Measurements from ENCODE around the gene KDM1A.

The KDM1A gene

DNA sequence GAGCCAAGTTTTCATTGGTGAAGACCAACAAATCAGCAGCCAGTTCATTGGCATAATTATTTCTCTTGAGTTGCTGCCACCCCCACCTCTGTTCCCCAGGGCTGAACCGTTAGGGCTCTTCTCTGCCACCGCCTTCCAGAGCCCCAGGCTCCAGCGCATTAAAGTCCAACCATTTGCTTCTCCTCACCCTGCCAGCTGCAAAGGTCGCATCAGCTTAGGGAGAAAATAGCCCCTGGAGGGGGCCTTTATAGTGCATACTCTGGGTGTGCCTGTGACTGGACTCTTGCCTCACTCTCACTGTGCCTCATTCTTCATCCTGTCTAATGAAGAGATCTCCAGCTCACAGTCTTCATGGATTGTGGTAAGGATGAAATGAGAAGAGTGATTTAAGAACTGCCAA, 50.4 kb downstream of the KDM1A start:
- no peak for DNase-seq (ENCODE audit: low read depth)

DNA sequence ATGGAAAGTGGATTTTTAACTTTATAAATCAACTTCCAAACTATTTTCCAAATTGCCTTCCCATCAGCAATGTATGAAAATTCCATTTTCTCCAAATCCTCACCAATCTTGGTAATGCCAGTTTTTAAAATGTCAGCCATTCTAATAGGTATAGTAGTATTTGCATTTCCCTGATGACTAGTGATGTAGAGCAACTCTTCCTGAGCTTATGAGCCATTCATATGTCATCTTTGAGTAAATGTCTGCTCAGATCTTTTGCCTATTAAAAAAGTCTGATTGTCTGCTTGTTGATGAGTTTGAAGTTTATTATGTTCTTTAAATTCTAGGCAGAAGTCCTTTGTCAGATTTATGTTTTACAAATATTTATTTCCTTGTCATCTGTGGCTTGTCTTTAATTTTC, 54.7 kb downstream of the KDM1A start:
- DNase-seq (ENCODE audit: low read depth): no peak

DNA sequence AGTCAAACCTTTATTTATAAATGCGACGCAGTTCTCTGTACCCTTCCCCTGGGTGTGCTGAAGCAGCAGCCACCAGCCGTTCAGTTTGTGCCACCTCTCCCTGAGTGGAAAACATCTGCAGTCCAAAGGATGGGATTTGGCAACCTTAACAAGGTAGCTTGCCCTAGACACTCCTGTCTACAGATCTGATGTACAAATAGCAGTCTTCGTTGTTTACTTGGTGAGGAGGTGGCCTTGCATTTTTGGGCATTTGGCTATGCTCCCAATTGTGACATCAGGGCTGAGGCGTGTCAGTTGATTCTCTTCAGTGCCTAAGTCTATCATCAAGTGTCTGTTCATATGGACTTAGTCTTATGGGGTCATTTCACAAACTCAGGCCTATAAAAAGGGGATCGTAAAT, 59.8 kb downstream of the KDM1A start:
- DNase-seq (ENCODE audit: low read depth): no peak

DNA sequence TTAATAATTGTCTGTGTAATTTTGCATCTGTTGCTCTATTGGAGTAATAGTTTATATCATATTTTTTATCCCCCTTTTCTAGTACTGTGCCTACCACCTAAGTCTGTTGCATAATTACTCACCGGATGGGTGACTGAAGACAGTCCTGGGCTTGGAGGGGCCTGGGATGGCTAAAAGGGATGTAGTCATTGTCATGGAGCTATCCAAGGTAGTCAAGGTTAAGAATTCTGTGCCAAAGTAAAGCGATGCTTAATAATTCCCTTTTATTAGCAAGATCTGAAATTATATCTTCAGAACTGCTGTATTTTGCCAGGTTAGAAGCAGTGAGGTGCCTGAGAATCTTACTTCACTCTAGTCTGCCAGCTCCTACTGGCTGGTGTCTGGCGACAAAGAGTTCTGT, 61.6 kb downstream of the KDM1A start:
- DNase-seq (ENCODE audit: low read depth): no peak

DNA sequence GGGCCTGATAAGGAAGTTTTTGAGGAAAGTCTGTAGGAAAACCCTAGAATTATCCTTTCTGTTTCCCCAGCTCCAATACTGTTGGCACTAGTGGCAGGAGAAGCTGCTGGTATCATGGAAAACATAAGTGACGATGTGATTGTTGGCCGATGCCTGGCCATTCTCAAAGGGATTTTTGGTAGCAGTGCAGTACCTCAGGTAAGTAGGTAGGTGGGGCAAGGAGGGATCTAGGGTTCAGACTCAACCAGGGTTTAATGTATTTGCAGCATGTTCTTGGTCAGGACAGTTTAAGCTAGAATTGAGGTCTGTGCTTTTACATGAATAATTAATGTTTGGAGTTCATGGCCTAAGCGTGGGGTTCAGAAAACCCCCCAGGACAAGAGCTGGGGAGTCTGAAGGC, 62.1 kb downstream of the KDM1A start:
- DNase-seq (ENCODE audit: low read depth): no peak

DNA sequence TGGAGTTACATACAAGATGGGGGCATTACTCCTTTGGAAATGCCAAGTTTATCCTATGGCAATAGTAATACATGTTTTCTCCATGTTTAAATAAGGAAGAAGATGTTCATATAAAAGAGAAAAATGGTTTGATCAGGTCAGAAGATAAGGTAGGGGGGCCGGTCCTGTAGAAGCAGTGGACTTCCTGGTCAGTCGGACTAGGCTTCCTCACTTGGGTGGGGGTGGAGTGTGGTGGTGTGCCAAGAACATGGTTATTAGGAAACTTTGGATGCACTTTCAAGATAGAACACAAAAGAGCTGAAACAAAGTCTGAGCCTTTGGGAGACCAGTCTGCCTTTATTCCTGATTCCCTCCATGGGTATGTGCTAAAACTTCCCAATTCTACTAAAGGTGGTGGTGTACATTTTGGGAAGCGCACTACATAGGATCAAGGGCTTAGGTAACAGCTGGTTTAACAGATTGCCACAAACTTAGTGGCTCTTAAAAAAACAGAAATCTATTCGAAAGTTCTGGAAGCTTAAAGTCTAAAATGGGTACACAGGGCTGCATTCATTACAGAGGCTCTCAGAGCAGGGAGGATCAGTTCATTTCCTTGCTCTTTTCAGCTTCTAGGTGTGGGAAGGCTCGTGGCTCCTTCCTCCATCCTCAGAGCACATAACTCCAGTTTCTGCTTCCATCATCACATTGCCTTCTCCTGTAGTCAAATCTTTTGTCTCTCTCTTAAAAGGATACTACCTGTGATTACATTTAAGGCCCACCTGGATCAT, 64.6 kb downstream of the KDM1A start:
- no peak for DNase-seq (ENCODE audit: low read depth)

DNA sequence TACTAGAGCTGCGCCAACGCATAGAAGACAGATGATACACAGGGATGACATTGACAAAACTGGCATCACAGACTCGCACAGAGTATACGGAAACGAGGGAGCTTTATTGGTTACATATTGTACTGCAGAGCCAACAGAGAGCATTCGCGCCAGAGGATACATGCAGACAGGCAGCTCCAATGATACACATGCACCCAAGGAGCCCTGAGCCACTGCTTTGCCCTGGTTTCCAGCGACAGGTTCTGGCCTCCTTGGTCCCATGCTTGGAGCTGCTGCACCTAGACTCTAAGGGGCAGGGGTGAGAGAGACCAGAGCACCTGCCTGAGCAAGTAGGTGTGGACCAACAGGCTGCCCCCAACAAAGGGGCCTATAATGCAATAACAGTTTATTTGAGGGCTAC, 65.6 kb downstream of the KDM1A start:
- no peak for DNase-seq (ENCODE audit: low read depth)

DNA sequence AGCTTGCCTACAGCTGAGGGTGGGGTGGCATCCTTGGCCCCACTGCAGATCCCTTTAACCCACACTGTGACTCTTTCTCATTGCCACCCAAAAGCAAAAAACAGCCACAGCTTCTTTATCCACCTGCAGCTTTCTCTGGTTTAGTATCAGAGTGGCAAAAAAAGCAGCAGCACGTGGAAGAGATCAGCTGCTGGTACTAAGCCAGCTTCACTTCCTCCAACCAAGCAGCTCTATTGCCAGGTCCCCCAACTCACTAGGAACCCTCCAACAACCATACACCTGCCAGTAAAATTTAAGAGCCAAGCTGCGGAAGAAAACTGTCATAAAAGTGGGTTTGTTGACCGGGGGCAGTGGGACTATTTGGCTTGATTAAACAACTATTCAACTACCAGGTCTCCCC, 66.4 kb downstream of the KDM1A start:
- no peak for DNase-seq (ENCODE audit: low read depth)

DNA sequence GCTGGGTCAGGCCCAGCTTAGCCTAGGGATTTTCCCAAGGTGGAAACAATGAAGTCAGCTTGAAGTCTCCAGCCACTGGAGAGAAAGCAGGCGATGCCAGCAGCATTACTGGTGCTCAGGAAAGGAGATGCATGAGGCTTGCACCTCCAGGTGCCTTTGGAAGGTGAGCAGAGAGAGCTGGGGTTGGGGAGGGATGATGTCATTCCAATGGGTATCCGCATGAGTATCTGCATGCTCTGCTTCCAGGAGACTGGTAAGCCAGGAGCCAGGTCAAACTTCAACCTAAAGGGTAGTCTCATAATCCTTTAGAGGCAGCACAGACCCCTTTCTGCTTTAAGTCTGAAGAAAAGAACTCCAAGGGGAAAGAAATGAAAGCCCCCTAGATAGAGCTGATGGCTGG, 68.8 kb downstream of the KDM1A start:
- no peak for DNase-seq (ENCODE audit: low read depth)

DNA sequence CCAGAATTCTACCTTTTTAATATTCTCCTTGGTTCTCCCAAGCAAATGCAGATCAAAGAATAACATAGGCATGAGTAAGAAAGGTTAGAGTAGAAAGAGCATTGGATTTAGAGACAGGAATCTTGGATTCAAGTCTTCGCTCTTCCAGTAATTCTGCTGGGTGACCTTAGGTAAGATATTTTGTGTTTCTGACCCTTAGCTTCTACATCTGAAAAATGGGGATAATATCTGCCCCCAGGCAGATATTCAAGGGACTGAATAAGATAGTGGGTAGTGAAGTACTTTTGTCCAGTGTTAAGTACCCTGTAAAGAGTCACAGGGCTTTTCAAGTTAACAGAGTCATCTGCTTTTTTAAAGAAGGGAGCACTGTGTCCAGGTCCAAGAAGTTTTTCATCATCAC, 70.8 kb downstream of the KDM1A start:
- no peak for DNase-seq (ENCODE audit: low read depth)

DNA sequence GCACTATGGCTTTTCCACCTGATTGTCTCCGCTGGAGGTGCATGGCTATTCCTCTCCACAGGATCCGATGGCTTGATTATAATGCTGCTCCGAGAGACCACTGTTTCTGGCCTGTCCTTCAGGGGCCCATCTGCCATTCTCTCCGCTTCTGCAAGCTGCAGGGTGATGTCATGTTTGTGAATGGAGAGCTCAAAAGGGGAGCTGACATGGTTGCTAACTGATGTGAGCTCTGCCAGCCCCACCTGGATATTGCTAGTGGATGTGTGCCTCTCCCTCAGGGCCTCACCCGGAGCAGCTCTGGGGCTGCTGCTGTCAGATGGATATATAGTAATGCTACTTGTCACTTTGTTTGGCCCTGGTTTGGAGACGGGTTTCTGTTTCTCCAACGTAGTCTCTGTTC, 72.3 kb downstream of the KDM1A start:
- no peak for DNase-seq (ENCODE audit: low read depth)

DNA sequence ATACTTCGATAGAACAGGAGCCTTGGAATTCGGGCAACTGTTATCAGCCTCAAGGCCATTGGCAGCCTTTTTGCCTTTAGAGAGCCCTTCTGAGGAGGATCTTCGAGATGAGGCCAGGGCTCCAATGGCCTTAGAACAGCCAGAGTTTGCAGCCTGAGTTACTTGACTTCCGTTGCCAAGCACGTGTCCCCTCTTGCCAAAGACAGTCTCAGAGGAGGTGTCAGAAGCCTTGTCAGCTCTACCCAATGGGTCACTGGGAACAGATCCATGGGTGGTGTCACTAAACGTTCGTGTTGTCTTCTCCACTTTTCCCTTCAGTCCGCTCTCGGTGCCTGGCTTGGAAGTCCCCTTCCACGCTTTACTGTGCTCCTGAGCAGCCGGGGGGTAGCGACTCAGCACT, 73.2 kb downstream of the KDM1A start:
- no peak for DNase-seq (ENCODE audit: low read depth)

DNA sequence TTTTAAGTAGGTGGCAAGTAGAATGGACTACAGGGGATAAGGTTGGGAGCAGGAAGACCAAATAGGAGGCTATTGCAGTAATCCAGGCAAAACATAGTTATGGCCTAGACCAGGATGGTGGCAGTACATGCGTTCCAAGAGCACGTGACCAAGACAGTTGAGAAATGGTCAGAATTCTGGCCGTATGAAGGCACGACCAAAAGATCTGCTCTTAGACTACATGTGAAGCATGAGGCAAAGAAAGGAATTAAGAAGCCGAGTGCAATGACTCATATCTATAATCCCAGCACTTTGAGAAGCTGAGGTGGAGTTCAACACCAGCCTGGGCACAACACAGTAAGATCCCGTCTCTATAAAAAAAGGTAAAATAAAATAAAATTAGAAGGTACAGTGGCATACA, 78.0 kb downstream of the KDM1A start:
- DNase-seq (ENCODE audit: low read depth): no peak

DNA sequence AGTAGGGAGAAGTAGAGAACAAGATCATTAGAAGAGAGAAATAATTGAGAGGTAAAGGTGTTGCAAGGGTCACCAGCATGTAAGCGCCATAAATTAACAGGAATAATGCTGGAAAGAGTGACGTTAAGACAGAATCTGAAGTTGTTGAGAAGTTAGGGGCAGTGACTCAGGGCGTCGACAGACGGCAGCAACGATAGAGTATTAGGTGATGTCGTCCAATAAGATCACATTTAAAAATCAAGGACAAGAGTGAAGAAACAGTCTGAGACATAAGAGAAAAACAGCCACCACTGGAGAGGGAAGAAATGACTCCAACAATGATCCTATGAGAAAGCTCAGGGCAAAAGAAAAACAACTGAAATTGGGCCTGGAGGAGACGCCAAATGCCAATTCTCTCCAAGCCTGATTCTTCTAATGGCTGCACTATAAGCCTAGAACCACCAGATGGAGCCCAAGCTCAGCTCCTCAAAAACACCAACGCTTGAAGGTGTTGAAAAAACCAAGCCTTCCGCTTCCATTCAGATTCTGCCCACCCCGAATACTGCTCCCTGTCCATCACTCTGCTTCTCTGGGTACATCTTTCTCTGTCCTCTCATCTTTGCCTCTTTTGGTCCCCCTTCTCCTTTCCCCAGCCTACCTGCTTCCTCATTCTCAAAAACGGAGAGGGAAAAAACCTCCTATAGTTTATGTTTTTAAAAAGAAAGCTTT, 79.3 kb downstream of the KDM1A start:
- DNase-seq (ENCODE audit: low read depth): peak; percentile 25

DNA sequence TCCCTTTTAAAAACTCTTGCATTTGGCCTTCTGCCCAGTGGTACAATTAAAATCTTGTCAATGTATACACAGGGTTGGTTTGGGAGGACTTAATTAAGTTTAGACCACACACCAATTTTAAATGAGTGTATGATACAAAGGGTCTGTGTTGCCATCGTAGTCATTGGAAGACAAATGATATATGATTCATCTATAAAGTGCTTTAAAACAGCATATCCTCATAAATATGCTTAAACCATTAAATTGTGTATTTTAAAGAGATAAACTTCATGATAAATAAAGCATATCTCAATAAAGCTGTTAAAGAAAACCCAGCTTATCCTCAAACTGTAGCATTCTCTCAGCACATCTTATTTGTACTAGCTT, 79.9 kb downstream of the KDM1A start:
- DNase-seq (ENCODE audit: low read depth): no peak

DNA sequence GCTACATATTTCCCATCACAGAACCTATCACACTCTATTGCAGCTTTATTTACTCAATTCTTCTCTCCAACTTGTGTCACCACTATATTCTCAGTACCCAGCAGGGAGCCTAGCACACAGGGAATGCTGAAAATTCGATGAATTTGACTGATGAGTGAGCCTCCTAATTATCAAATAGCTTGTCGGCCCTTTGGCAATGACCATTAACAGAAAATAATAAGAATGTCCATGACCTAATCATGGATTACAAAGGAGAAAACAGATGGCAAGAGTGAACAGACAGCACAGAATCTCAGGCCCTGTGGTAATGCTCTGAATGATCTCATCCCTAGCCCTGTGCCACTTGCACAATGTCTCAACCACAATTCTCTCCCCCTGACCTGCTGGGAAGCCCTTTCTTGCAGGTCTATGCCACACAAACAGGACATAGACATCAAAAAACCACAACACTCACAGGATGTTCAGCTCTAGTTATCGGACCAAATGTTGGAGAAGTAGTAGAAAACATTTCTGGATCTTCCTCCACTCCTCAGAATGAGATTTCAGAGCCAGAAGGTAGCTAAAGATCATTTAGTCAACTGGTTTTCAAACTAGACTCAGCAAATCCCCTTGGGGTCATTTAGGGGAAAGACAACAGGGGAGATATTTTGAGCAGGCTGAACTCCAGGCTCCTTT, 80.9 kb downstream of the KDM1A start:
- DNase-seq (ENCODE audit: low read depth): peak; percentile 27

DNA sequence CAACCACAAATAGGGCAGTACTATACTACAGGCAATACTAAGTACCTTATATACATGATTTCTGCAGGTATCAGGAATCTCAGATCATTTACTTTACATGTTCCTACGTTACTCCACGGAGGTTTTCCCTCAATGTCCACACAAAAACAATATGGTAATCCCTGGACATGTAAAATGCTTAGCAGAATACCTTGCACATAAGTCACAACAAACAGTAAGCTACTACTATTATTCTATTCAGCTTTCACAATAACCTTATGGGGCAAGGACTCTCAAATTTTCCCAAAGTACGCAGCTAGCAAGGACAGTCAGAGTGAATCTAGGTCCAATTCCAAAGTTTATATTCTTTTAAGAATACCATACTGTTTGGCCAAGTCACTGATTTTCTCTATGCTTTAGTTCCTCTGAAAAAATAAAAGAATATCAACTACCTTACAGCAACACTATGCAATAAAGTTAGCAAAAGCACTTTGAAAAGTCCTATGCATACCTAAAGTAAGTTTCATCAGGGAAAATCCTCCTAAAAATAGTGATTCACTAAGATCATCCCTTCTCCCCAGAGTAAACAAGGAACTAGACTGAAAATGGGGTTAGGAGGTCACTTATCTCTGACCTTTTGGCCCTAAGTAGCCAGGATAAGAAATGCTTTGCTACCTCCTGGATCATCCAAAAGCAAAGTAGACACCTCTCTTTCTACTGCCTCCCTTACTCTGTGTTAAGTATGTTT, 82.0 kb downstream of the KDM1A start:
- DNase-seq (ENCODE audit: low read depth): no peak

DNA sequence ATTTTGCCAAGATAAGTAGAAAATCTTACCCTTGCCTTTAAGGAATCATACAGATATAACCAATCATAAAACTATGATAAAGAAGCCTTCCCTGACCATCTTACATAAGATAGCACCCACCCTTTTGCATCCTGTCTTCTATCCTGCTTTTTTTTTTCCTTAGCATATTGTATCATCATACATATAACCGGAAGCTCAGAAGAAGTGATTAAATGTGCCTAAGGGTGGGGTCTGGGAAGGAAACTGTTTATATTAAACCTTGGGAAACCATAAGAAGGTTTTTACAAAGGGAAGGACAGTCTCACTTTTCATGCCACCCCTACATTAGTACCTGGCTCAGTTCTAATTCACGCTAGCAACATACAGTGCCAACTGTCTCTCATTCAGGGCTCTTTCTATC, 82.6 kb downstream of the KDM1A start:
- DNase-seq (ENCODE audit: low read depth): no peak

DNA sequence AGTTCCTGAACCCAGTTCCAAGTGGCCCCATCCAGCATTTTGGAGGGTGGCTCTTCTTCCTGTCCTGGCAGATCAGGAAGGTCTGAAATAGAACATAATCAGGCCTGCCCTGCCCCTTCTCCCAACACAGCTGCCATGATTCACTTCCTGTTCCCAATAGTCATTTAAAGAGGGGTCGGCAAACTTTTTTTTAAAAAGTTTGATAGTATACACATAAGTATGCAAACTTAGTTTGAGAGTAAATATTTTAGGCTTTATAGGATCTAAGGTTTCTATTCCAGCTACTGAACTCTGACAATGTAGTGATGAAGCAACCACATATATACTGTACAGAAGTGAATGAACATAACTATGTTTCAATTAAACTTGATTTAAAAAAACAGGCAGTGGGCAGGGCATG, 83.0 kb downstream of the KDM1A start:
- no peak for DNase-seq (ENCODE audit: low read depth)

DNA sequence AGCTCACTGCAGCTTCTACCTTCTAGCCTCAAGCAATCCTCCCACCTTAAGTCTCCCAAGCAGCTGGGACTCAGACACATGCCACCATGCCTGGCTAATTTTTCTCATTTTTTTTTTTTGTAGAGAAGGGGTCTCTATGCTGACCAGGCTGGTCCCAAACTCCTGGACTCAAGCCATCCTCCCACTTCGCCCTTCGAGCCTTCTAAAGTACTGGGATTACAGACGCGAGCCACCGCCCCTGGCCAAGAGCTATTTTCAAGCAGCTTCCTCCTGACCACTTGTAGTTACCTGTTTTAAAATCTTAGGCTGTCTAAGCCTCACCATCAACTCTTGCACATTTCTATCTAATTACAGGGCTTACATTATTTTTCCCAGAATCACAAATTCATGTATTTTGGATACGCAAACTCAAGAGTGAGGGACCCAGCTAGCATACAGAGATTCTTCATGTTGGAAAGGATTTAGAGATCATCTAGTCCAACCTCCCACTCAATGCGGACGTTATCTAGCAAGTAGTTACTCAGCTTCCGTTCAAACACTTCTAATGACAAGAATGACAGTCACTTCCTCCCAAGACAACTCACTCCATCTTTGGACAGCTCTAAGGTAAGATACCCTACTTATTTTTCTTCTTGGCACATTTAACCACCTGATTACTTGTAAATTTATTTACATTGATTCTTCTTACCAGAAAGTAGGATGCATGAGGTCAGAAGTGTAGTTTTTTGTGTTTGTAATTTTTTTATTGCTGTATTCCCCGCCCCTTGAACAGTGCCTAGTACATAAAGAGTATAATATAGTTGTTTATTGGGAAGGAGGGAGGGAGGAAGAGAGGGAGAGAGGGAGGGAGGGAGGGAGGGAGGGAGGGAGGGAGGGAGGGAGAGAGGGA, 84.0 kb downstream of the KDM1A start:
- DNase-seq (ENCODE audit: low read depth): peak; percentile 12

DNA sequence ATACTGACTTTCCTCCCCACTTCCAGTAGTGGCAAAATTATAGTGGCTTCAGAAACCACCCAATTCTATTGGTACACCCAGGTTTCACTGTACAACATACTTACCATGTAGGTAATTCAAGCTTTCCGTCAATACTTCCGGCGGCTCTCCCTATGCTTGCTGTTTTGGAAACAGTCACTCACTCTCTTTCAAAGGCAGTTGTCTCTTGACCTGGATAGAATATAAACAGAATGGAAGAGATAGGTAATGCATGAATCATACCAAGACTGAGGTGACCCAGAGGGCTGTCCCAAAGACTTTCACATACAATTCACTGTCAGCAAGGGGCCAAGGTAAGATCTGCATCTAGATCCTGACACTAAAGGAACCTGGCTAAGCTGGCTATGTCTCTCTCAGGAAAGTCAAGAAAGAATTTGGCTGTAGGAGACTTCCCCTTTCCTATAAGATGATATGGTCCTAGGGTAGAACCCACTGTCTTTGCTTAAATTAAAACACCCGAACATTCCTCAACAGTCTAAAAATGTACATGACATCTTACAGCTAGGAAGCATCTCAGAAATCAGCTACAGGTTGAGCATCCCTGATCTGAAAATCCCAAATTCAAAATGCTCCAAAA, 89.8 kb downstream of the KDM1A start:
- no peak for DNase-seq (ENCODE audit: low read depth)

Data from T-helper 22 cell (primary cell).